DMS153 (cell line): ENCODE results near the gene DOLK.
"Not testable (repeated sequence)": the region's sequence is repeated elsewhere in the genome, so short reads cannot be mapped to it uniquely, and the experiment has no call there.

Experiments
- DNase-seq: peaks from one replicate; lab custom pipeline; 2025; lab: John Stamatoyannopoulos, UW

Gene DOLK

GRCh38 chr9:128947527-128948301, at the start of gene DOLK, which contains the start of gene NUP188:
DOLK (minus strand) TSS chr9:128947603; CDS start chr9:128947303, 300 bp downstream.
NUP188 (plus strand) TSS chr9:128947699; CDS start chr9:128947720, 21 bp downstream.
- peak; percentile 77 for DNase-seq

GRCh38 chr9:128995791-128996190, 48.4 kb upstream of the DOLK start:
- no peak for DNase-seq

- DNase-seq, result no peak
Measured at GRCh38 chr9:128992995-128993394, 45.6 kb upstream of the DOLK start.

- no peak for DNase-seq
Measured at GRCh38 chr9:128987805-128988204, 40.4 kb upstream of the DOLK start.

GRCh38 chr9:128986671-128987070, 39.3 kb upstream of the DOLK start:
- no peak for DNase-seq

GRCh38 chr9:128983536-128983935, 36.1 kb upstream of the DOLK start:
- DNase-seq, result no peak

- no peak for DNase-seq
Measured at GRCh38 chr9:128979111-128979510, 31.7 kb upstream of the DOLK start.

GRCh38 chr9:128972956-128973355, 25.6 kb upstream of the DOLK start:
- no peak for DNase-seq

- no peak for DNase-seq
Measured at GRCh38 chr9:128969491-128969890, 22.1 kb upstream of the DOLK start.

GRCh38 chr9:128961403-128961802, 14.0 kb upstream of the DOLK start:
- DNase-seq, result not testable (repeated sequence)

GRCh38 chr9:128947277-128947526, 201 bp downstream of the DOLK start:
- no peak for DNase-seq

- peak; percentile 3 for DNase-seq
Measured at GRCh38 chr9:128946571-128947276, 679 bp downstream of the DOLK start.

- no peak for DNase-seq
Measured at GRCh38 chr9:128945798-128946501, 1.5 kb downstream of the DOLK start.

- not testable (repeated sequence) for DNase-seq
Measured at GRCh38 chr9:128944966-128945365, 2.4 kb downstream of the DOLK start.

- no peak for DNase-seq
Measured at GRCh38 chr9:128943832-128944620, 3.4 kb downstream of the DOLK start.

- DNase-seq, result no peak
Measured at GRCh38 chr9:128940946-128941755, 6.3 kb downstream of the DOLK start.

GRCh38 chr9:128940271-128940921, 7.0 kb downstream of the DOLK start:
- DNase-seq, result no peak

GRCh38 chr9:128937310-128938165, 9.9 kb downstream of the DOLK start:
- DNase-seq, result no peak

GRCh38 chr9:128936171-128936865, 11.1 kb downstream of the DOLK start:
- DNase-seq, result no peak
